ENCODE results near the gene SNX25.

Gene SNX25

DNA sequence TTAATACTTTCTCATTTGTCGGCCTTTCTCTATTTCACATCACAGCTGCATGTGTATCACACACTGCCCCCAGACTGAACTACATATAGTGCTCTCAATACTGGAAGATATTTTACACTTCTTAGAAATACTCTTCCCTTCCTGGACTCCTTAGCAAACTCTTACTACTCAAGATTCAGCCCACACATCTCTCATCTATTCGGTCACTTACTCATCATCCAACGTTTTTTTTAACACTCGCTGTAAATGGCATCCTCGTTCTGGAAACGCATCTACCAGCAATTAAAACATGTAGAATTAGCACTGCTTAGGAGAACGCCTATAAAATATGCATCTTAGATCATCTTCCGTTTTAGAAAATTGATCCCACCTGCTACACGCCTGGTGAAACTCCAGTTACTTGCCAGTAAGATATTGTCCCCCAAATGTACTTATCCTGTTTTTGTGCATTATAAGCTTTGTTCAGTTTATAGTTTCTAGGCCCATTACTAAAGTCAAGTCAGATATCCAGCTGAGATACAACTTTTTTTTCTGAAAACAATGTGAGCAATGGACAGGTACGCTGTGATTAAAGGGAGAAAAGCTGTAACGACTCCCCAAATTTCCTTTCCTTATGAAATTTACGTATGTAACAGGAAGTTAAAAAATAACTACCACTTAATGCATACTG lies 185.3 kb downstream of the SNX25 start:
- Histone ChIP-seq H3K36me3 (ENCODE audit: control insufficient read depth, insufficient read depth, low read length) (peaks cover 7% of the 10 kb centered on the region), H3K9ac (ENCODE audit: low read depth, low read length) (no peak overlapping the region), H3K4me3 (ENCODE audit: low read depth, low read length) (no peak overlapping the region), H3K27ac (ENCODE audit: low read depth, low read length) (no peak overlapping the region), H3K27me3 (ENCODE audit: control insufficient read depth, insufficient read depth, low read length) (no peaks in the 10 kb centered on the region), H3K9me3 (ENCODE audit: control insufficient read depth, insufficient read depth, low read length) (no peaks in the 10 kb centered on the region), H3K4me1 (ENCODE audit: control insufficient read depth, insufficient read depth, low read length) (peaks cover 12% of the 10 kb centered on the region)

DNA sequence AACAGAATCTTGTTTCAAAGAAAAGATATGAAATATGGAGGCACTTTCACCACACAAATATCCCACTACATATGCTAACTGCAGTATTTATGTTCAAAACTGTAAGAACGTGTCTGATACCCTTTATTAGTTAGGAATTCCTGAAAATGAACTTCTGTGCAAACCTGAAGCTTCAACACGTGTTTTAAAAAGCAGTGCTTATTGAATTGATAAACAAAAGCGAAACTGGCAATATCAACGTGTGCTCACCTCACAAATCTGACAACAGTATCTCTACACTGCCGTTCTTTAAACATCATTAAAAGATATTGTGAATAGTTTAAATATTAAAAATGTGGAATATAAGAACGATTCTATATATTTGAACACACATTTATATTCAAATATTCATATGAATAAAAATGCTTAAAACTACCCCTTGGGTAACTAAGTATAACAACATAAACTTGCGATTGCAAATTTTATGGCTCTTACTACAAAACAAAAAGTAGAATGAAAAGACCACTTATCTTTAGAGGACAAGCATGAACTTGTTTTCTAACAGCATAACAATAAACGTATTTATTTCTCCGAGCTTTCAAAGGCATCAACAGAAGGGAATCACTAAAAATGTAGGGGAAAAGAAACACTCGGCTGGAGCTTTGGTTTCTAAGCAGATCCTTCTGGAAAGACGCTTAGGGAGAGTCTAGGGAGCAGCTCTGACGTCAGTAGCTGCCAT lies 186.0 kb downstream of the SNX25 start, which contains the start of gene LRP2BP:
LRP2BP (minus strand) TSS at position 687 of the 718 bp plus-strand sequence. CDS start 17,738 bp downstream, outside the sequence.
- Histone ChIP-seq H3K27ac (ENCODE audit: low read depth, low read length) (peak within 1 kb of the TSS; percentile 76), H3K4me1 (ENCODE audit: control insufficient read depth, insufficient read depth, low read length) (peaks cover 12% of the 10 kb centered on the region), H3K9ac (ENCODE audit: low read depth, low read length) (peak within 1 kb of the TSS; percentile 60)

DNA sequence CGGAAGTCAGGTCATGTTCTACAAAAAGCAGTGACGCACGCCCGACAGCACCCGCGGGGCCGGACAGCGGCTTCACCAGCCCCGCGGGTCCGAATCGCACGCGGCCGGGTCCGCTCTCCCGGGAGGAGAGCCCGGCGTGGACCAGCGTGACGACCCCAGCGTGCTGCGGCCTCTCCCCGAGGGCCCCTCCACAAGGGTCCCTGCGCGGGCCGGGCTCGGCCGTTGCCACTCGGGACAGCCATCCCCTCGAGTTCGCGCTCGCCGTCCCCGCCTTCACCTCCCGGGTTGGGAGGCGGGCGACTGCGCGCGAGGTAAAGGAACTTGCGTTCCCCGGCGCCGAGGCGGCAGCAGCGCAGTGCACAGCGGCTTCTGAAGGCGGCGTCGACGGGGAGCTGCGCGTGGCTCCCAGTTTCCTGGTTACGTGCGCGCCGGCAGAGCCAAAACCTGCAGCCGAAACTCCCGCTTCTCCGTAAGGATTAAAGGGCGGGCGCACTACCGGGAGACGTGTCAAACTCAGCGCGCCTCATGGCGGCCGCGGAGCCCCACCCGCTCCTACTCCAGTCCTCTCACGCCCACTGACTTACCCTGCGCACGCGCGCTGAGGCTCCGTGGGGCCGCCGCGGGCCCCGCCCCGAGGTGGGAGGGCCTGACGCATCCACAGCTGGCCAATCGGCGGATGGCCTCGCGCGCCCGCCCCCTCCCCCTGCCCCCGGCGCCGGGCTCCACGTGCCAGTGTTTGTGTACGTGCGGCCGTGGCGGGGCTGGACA lies 186.7 kb downstream of the SNX25 start:
- peak overlapping the region; percentile 76 for H3K27ac ChIP-seq (ENCODE audit: low read depth, low read length)
- peak overlapping the region; percentile 64 for H3K4me3 ChIP-seq (ENCODE audit: low read depth, low read length)
- H3K4me1 ChIP-seq (ENCODE audit: control insufficient read depth, insufficient read depth, low read length) = peaks cover 12% of the 10 kb centered on the region
- peaks cover 16% of the 10 kb centered on the region for H3K36me3 ChIP-seq (ENCODE audit: control insufficient read depth, insufficient read depth, low read length)
- H3K9ac ChIP-seq (ENCODE audit: low read depth, low read length) = peak overlapping the region; percentile 60
- no peaks in the 10 kb centered on the region for H3K9me3 ChIP-seq (ENCODE audit: control insufficient read depth, insufficient read depth, low read length)
- H3K27me3 ChIP-seq (ENCODE audit: control insufficient read depth, insufficient read depth, low read length) = no peaks in the 10 kb centered on the region

More for the DNA sequence above, 186.0 kb downstream of the SNX25 start, which contains the start of gene LRP2BP:
- peaks cover 13% of the 10 kb centered on the region for H3K36me3 ChIP-seq (ENCODE audit: control insufficient read depth, insufficient read depth, low read length)
- no peaks in the 10 kb centered on the region for H3K27me3 ChIP-seq (ENCODE audit: control insufficient read depth, insufficient read depth, low read length)
- no peaks in the 10 kb centered on the region for H3K9me3 ChIP-seq (ENCODE audit: control insufficient read depth, insufficient read depth, low read length)
- H3K4me3 ChIP-seq (ENCODE audit: low read depth, low read length) = peak within 1 kb of the TSS; percentile 64

DNA sequence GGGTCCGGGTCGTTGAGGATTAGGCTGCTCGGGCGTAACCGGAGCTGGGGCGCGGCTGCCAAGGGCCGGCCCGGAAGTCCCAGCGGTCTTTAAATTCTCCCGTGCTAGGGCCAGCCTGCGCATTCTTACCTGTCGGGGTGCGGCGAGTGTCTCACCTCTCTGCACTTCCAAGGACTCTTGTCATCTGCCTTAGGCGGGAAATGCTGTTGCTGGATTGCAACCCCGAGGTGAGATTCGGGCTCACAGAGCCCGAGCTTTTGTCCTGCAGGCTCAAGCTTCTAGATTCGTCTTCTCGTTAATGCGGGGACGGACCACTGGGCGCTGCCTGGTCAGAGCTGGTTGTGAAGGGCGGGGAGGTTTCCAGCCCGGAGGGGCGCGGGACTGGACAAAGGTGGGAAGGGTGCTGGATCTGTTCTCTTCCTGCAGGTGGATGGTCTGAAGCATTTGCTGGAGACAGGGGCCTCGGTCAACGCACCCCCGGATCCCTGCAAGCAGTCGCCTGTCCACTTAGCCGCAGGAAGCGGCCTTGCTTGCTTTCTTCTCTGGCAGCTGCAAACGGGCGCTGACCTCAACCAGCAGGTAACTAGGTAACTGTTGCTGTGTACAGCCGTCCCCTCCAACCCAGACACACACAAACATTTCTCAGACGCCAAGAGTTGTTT lies 187.5 kb downstream of the SNX25 start, which contains the start of gene ANKRD37:
ANKRD37 (plus strand) TSS at position 118 of the 662 bp plus-strand sequence; CDS start at position 201, 83 bp downstream.
- no peaks in the 10 kb centered on the region for H3K9me3 ChIP-seq (ENCODE audit: control insufficient read depth, insufficient read depth, low read length)
- H3K27ac ChIP-seq (ENCODE audit: low read depth, low read length) = peak within 1 kb of the TSS; percentile 76
- peak within 1 kb of the TSS; percentile 64 for H3K4me3 ChIP-seq (ENCODE audit: low read depth, low read length)
- H3K4me1 ChIP-seq (ENCODE audit: control insufficient read depth, insufficient read depth, low read length) = peaks cover 12% of the 10 kb centered on the region
- no peaks in the 10 kb centered on the region for H3K27me3 ChIP-seq (ENCODE audit: control insufficient read depth, insufficient read depth, low read length)
- H3K36me3 ChIP-seq (ENCODE audit: control insufficient read depth, insufficient read depth, low read length) = peaks cover 16% of the 10 kb centered on the region
- peak within 1 kb of the TSS; percentile 60 for H3K9ac ChIP-seq (ENCODE audit: low read depth, low read length)

DNA sequence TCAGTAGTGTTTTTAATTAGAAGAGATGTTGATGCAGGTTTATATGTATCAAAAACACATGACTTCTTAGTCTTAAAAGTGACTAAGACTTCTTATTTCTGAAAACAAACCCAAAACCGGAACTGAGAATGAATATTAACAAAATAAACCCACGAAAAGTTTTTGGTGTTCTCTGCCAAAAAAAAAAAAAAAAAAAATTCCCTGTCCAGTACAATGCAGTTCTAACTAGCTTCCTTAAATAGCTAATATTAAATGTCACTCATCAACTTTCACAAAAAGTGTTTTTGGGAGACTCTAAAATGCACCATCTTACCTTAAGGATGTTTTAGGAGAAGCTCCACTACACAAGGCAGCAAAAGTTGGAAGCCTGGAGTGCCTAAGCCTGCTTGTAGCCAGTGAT lies 189.2 kb downstream of the SNX25 start:
- no peaks in the 10 kb centered on the region for H3K9me3 ChIP-seq (ENCODE audit: control insufficient read depth, insufficient read depth, low read length)
- peaks cover 26% of the 10 kb centered on the region for H3K36me3 ChIP-seq (ENCODE audit: control insufficient read depth, insufficient read depth, low read length)
- no peak overlapping the region for H3K27ac ChIP-seq (ENCODE audit: low read depth, low read length)
- H3K4me3 ChIP-seq (ENCODE audit: low read depth, low read length) = no peak overlapping the region
- no peak overlapping the region for H3K9ac ChIP-seq (ENCODE audit: low read depth, low read length)
- peaks cover 12% of the 10 kb centered on the region for H3K4me1 ChIP-seq (ENCODE audit: control insufficient read depth, insufficient read depth, low read length)
- no peaks in the 10 kb centered on the region for H3K27me3 ChIP-seq (ENCODE audit: control insufficient read depth, insufficient read depth, low read length)

DNA sequence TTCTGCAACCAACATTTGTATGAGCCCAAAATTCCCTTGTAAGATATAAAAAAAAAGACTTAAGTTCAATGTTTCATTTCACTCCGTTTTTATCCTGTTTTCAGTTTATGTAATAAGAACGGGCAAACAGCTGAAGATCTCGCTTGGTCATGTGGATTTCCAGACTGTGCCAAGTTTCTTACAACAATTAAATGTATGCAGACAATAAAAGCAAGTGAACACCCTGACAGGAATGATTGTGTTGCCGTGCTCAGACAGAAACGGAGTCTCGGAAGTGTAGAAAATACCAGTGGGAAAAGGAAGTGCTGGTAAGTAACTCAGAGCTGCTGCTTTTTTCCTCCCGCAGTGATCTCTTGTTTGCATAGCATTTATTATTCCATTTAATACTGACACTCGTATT lies 190.1 kb downstream of the SNX25 start:
- Histone ChIP-seq H3K9me3 (ENCODE audit: control insufficient read depth, insufficient read depth, low read length) (no peaks in the 10 kb centered on the region), H3K27ac (ENCODE audit: low read depth, low read length) (no peak overlapping the region), H3K9ac (ENCODE audit: low read depth, low read length) (no peak overlapping the region), H3K36me3 (ENCODE audit: control insufficient read depth, insufficient read depth, low read length) (peaks cover 26% of the 10 kb centered on the region), H3K4me1 (ENCODE audit: control insufficient read depth, insufficient read depth, low read length) (peaks cover 12% of the 10 kb centered on the region), H3K4me3 (ENCODE audit: low read depth, low read length) (no peak overlapping the region), H3K27me3 (ENCODE audit: control insufficient read depth, insufficient read depth, low read length) (no peaks in the 10 kb centered on the region)

DNA sequence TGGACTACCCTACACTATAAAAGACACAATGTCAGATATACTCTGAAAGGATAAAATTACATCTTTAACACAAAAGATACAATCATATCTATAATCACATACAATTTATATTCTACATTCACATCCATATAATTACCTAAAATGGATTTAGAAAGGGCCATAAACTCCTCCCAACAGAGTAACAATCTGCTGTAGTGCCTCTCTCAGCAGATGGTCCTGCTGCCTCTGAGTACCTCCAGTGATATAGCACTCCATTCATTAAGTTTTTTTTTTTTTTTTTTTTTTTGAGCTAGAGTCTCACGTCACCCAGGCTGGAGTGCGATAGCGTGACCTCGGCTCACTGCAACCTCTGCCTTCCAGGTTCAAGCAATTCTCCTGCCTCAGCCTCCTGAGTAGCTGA lies 194.6 kb downstream of the SNX25 start:
- Histone ChIP-seq H3K4me3 (ENCODE audit: low read depth, low read length) (no peak overlapping the region), H3K9me3 (ENCODE audit: control insufficient read depth, insufficient read depth, low read length) (no peaks in the 10 kb centered on the region), H3K27me3 (ENCODE audit: control insufficient read depth, insufficient read depth, low read length) (no peaks in the 10 kb centered on the region), H3K4me1 (ENCODE audit: control insufficient read depth, insufficient read depth, low read length) (no peaks in the 10 kb centered on the region), H3K36me3 (ENCODE audit: control insufficient read depth, insufficient read depth, low read length) (peaks cover 48% of the 10 kb centered on the region), H3K27ac (ENCODE audit: low read depth, low read length) (no peak overlapping the region), H3K9ac (ENCODE audit: low read depth, low read length) (no peak overlapping the region)

DNA sequence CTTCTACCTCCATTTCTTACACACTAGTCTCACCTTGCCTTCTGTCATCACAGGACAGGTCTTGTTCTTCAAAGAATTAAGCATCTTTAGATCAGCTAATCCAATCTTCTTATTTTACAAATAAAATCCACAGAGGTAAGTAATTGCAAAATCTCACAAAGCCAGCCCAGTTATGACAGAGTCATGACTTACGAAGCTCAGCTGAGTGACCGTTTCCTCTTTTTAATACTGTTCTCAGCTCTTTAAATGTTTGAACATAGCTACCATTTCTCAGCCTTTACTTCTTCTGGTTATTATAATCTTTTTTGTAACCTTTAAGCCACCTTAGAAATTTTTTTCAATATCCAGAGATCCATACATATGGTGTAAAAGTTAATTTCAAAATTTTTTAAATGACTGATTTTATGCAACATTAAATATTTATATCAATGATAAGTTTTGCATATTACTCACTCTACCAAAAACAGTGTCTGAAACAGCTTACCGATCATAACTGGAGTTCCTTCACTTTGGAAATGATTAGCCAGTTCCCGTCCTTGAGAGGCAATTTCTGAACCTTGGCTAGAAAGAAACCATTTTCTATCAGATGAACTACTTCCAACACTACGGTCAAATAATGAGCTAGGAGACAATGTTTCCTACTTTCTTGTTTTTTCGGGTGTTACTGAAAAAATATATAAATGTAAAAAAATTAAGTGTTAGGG lies 196.1 kb downstream of the SNX25 start:
- Histone ChIP-seq H3K9ac (ENCODE audit: low read depth, low read length) (no peak overlapping the region), H3K27me3 (ENCODE audit: control insufficient read depth, insufficient read depth, low read length) (no peaks in the 10 kb centered on the region), H3K9me3 (ENCODE audit: control insufficient read depth, insufficient read depth, low read length) (peaks cover 4% of the 10 kb centered on the region; the same call in 1 of the 2 replicates), H3K36me3 (ENCODE audit: control insufficient read depth, insufficient read depth, low read length) (peaks cover 43% of the 10 kb centered on the region), H3K27ac (ENCODE audit: low read depth, low read length) (no peak overlapping the region), H3K4me1 (ENCODE audit: control insufficient read depth, insufficient read depth, low read length) (no peaks in the 10 kb centered on the region), H3K4me3 (ENCODE audit: low read depth, low read length) (no peak overlapping the region)

DNA sequence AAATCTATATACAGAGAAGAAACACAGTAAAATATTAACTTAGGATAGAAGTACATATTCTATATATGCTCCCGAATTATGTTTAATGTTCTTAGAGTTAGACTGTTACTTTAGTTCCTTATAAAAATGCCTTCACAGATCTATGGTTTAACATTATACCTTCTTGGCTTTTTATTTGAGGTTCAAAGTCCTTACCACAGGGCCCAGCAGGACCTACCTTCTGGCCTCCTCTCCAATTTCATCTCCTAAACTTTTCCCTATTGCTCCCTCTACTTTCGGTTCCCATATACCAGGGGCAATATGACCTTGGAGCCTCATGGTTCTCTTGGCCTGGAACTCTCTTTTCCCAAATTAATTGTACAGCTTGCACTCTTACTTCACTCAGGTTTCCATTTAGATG lies 199.0 kb downstream of the SNX25 start:
- H3K36me3 ChIP-seq (ENCODE audit: control insufficient read depth, insufficient read depth, low read length) = peaks cover 50% of the 10 kb centered on the region
- no peaks in the 10 kb centered on the region for H3K27me3 ChIP-seq (ENCODE audit: control insufficient read depth, insufficient read depth, low read length)
- no peak overlapping the region for H3K9ac ChIP-seq (ENCODE audit: low read depth, low read length)
- H3K9me3 ChIP-seq (ENCODE audit: control insufficient read depth, insufficient read depth, low read length) = peaks cover 4% of the 10 kb centered on the region; the same call in 1 of the 2 replicates
- no peak overlapping the region for H3K27ac ChIP-seq (ENCODE audit: low read depth, low read length)
- H3K4me3 ChIP-seq (ENCODE audit: low read depth, low read length) = no peak overlapping the region
- H3K4me1 ChIP-seq (ENCODE audit: control insufficient read depth, insufficient read depth, low read length) = no peaks in the 10 kb centered on the region

DNA sequence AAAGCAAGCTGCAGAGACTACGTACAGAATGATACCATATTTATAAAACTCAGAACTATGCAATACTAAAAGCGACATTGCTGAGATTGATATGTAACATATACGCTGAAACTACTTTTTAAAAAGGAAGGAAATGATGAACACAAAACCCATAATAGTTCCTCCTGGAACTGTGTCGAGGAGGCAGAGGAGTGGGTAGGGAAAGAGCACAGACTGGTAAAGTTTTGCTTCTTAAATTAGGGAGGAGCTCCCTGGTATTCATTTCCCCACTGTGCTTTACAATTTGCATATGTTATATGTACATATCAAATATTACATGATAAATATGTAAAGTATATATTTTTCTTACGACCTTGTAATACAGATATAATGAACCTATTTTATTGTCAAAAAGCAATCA lies 202.5 kb downstream of the SNX25 start:
- no peak overlapping the region for H3K9ac ChIP-seq (ENCODE audit: low read depth, low read length)
- H3K9me3 ChIP-seq (ENCODE audit: control insufficient read depth, insufficient read depth, low read length) = peaks cover 4% of the 10 kb centered on the region; the same call in 1 of the 2 replicates
- H3K27ac ChIP-seq (ENCODE audit: low read depth, low read length) = no peak overlapping the region
- no peaks in the 10 kb centered on the region for H3K4me1 ChIP-seq (ENCODE audit: control insufficient read depth, insufficient read depth, low read length)
- H3K4me3 ChIP-seq (ENCODE audit: low read depth, low read length) = no peak overlapping the region
- peaks cover 64% of the 10 kb centered on the region for H3K36me3 ChIP-seq (ENCODE audit: control insufficient read depth, insufficient read depth, low read length)
- no peaks in the 10 kb centered on the region for H3K27me3 ChIP-seq (ENCODE audit: control insufficient read depth, insufficient read depth, low read length)
